HG03442 (cell line): Measurements from ENCODE around the gene PDSS2.
"Not testable (repeated sequence)": the region's sequence is repeated elsewhere in the genome, so short reads cannot be mapped to it uniquely, and the experiment has no call there.

Source experiments
- ATAC-seq: cut with Tn5 transposase; IDR thresholded peaks from one replicate; pipeline ENCODE4 v1.9.1; 2021; ENCODE audit warnings: mild to moderate bottlenecking, moderate library complexity; ENCODE audit not compliant: unreplicated experiment

The PDSS2 gene

GRCh38 chr6:107475360-107475759, 16.0 kb upstream of the PDSS2 start:
- ATAC-seq: not testable (repeated sequence)

- ATAC-seq: no peak
Observed at GRCh38 chr6:107473660-107474059, 14.3 kb upstream of the PDSS2 start.

DNA sequence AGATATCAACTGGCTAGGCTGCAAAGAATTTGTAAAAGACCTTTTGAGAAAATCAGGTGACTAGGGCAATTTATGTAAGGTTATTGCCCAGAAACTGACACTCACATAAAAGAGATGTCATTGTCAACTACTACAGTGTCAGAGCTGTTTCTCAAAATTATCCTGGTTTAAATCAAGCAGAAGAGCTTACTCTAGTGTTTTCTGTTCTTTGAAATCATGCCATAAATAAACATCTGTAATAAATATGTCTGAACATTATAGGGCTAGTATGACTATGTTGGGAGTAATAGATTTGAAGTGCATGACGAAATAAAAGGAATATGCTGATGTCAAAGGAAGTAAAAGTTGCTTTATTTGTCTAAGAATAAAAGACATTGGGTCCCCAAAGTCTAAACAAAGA, 11.0 kb upstream of the PDSS2 start:
- ATAC-seq: no peak

GRCh38 chr6:107466062-107466461, 6.7 kb upstream of the PDSS2 start:
- ATAC-seq: no peak

GRCh38 chr6:107460083-107460631, 793 bp upstream of the PDSS2 start:
- no peak for ATAC-seq

DNA sequence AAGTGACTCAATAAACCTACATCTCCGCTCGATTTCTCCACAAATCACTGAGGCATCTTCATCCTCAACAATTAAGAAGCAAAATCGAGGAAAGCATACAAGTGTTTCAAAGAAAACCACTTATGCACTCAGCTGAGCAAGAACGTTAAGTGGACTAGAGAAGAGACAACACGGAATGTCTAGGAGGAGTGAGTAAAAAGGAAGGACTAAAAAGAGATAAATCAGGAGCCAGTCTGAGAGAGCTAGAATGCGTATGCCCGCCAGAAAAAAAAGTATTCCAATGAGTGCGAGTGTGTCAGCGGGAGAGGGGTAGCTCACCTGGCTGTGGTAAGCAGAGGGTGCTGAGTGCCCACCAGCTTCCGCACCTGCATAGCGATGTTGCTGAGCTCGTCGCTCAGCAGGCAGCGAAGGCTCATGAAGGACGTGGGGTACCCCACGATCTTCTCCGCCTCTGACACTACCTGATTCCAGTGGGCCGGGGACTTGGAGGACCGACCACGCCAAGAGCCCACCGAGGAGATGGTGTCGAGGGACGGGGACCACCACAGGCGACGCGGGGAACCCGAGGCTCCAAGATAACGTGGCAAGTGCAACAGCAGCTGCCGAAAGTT, 587 bp downstream of the PDSS2 start:
- ATAC-seq: peak; percentile 19

GRCh38 chr6:107448776-107449175, 10.6 kb downstream of the PDSS2 start:
- no peak for ATAC-seq

GRCh38 chr6:107447663-107448216, 11.6 kb downstream of the PDSS2 start:
- no peak for ATAC-seq

DNA sequence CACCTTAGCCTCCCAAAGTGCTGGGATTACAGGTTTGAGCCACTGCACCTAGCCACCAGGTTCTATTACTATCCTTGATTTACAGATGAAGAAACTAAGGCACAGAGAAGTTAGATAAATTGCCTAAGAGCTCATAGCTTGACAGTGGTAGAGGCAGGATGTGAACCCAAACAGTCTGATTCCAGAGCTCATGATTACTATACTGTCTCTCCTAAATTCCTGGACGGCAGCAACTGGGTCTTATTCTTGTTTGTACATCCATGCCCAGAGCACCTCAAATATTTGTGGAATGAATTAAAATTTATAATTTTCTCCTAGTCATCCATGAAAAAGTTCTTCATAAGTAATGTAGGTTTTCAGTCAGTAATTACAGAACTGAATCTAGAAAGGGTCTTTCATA, 15.1 kb downstream of the PDSS2 start:
- no peak for ATAC-seq

GRCh38 chr6:107443608-107444267, 15.6 kb downstream of the PDSS2 start:
- ATAC-seq: no peak

DNA sequence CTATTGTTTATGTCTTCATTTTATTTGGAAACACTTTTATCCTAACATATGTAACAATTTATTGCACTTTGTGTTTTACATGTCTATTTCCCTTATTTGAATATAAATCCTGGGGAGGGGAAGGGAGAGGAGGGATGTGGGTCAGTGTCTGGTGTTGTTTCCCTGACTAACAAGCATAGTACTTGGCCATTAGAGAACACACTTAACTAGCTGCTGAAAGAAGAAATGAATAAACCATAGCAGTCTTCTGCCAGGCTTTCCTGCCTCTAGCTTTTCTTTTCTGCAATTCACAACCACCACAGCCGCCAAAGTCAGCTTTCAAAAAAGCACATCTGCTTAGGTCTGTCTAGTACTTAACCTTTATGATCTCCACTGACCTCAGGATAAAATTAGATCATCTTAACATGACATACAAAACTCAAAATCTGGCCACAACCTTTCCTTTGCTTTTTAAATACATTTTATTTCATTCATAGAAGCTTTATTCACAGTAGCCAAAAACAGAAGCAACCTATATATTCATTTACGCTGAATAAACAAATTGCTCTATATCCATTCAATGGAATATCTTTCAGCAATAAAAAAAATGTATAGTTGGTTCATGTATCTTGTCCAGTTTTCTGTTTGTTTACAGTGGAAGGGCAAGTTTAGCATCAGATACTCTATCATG, 16.3 kb downstream of the PDSS2 start:
- ATAC-seq: no peak

DNA sequence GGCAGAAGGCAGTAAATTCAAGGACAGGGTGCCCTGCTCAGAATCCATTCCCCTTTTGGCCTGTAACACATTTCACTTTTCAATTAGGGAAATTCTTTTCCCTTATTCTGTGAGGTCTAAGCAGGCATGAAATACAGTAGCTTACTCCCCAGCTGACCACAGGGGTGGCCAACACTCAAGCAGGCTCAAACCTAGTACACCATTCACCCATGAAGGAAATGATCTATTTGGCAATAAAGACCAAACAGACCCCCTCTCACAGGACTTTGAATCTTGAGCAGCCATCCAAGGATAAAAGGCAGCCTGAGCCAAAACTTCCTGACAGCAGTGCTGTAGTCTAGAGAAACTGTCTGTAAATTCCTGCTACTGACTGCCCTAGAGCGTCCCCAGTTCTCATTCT, 17.7 kb downstream of the PDSS2 start:
- no peak for ATAC-seq

DNA sequence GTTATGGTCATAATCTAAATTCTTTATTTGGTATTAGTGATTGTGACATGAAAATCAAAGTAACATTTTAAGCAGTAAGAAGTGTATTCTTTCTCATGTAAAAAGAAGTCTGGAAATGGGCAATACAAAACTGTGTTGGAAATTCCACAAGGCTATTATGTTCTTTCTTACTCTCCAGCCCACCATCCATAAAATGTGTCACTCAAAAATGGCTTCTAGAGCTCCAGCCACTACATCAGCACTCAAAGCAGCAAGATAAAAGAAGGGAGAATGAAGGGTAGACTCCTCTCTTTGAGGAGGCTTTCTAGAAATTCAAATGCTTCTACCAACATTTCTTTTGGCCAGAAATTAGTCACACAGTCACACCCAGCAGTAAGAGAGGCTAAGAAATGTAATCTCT, 18.4 kb downstream of the PDSS2 start:
- no peak for ATAC-seq

DNA sequence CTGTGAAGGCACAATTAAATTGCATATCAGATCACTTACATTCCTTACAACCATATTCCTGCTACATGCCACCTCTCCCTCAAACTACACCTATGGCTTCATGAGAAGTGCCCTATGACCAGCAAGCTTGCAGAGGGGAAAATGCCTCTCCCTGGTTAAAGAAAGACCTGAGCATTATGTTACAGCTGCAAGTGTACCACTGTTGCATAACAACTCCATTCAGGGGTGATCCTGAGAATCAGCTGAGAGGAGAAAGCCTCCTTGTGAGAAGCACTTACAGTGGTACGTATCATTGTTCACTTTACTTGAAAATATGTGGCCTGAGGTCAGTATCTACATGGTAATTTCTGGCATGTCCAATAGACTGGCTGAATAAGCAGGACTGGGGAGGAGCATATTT, 20.0 kb downstream of the PDSS2 start:
- no peak for ATAC-seq

- no peak for ATAC-seq
Observed at GRCh38 chr6:107437691-107438090, 21.7 kb downstream of the PDSS2 start.

DNA sequence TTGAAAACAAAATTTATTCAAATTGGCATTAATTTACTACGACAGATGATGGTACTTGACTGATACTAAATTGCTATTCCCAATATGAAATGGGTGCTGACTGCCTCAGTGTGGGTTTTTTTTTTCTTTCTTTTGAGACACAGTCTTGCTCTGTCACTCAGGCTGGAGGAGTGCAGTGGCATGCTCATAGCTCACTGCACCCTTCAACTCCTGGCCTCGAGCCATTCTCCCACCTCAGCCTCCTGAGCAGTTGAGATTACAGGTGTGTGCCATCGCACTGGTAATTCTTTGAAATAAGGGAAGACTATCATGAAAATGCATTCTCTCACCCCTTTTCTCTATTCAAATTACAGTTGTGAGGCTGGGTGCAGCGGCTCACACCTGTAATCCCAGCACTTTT, 22.5 kb downstream of the PDSS2 start:
- no peak for ATAC-seq

DNA sequence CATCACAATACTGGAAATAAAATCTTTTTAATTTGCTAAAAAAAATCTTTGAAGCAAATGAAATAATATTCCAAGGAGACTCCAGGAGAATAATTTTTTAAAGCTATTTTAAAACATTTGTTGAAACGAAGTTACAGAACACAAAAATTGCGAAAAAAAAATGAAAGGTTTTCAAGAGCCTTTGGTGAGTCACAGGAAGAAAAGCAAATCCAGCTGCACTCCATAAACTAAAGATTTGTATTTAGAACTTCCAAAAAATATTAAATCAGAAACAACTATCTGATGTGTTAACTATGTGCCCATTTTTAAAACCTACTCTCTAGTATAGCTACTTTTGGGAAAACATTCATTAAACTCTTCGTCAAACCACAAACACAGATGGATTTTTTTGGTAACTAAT, 23.6 kb downstream of the PDSS2 start:
- no peak for ATAC-seq

DNA sequence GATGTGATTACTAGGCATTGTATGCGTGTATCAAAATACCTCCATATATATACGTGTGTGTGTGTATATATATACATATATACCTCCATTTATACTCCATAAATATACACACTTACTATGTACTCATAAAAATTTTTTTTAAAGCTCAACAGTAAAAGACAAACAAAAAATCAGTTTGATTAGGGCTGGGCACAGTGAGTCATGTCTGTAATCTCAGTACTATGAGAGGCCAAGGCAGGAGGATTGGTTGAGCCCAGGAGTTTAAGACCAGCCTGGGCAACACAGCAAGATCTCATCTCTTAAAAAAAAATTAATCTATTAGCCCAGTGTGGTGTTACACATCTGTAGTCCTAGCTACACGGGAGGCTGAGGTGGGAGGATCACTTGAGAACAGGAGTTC, 24.6 kb downstream of the PDSS2 start:
- ATAC-seq: no peak

GRCh38 chr6:107425951-107426350, 33.4 kb downstream of the PDSS2 start:
- ATAC-seq: not testable (repeated sequence)

DNA sequence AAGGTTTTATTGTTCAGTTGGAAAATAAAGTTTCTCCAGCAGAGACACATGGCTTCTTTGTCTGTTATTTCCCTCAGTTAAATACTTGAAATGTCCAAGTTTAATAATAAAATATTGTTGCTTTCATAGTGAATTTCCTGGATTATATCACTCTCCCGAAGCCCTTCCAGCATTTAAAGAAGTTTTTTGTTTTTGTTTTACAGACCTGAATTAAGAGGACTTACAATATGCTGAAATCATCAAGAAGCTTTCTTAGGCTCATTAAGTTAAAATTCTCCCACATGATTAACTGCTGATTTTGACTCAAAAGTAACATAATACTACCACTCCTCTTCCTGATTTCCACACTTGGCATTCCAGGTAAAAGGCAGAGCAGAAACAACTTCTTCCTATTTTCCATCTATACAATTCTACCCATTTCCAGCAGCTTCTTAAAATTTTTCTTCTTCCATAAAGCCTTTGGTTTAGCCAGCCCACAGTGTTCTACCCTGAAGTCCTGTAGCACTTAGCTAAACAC, 35.8 kb downstream of the PDSS2 start:
- no peak for ATAC-seq

GRCh38 chr6:107421696-107422256, 37.6 kb downstream of the PDSS2 start:
- no peak for ATAC-seq
